Coronary artery (tissue), 2 donors: ENCODE measurements around the gene LMBR1.
A peak's percentile ranks its signal among the peaks of the same experiment; 100 is the strongest.

Experiments
- DNase-seq: peaks from one replicate; pipeline ENCODE4 v3.0.0-alpha.2; 2017; ENCODE audit warnings: low spot score
- H3K27ac ChIP-seq, 2 donors: fragments of 200-600 bp; sonication (generic); one replicate each; pipeline ENCODE4 v1.5.1; 2016 to 2019
- H3K4me3 ChIP-seq: fragments of 200-600 bp; sonication (generic); 2 replicates; pipeline ENCODE4 v1.5.1; 2016; ENCODE audit warnings: mild to moderate bottlenecking, moderate library complexity
- CTCF ChIP-seq: fragments of 200-600 bp; sonication (generic); IDR thresholded peaks from one replicate; pipeline ENCODE4 v1.5.1; 2019; ENCODE audit warnings: antibody characterized with exemption

The LMBR1 gene

GRCh38 chr7:156829669-156830336 is 63.2 kb downstream of the LMBR1 start:
- DNase-seq, result no peak
- no peak overlapping the region for H3K27ac ChIP-seq
- TF ChIP-seq CTCF, result no peak
- no peak overlapping the region for H3K4me3 ChIP-seq

- Histone ChIP-seq H3K4me3 (no peak overlapping the region), H3K27ac (no peak overlapping the region)
- DNase-seq, result no peak
- peak; percentile 13 for TF ChIP-seq CTCF
These were observed 65.3 kb downstream of the LMBR1 start for GRCh38 chr7:156827587-156828203.

- H3K4me3 ChIP-seq, result no peak overlapping the region
- DNase-seq, result no peak
- no peak for TF ChIP-seq CTCF
- H3K27ac ChIP-seq, result no peak overlapping the region
These were observed 69.5 kb downstream of the LMBR1 start for GRCh38 chr7:156823435-156823834.

- no peak for DNase-seq
- no peak for TF ChIP-seq CTCF
These were observed 72.4 kb downstream of the LMBR1 start for GRCh38 chr7:156820445-156821063.

GRCh38 chr7:156819733-156820295 is 73.2 kb downstream of the LMBR1 start:
- H3K4me3 ChIP-seq, result no peak overlapping the region
- no peak for DNase-seq
- no peak for TF ChIP-seq CTCF
- no peak overlapping the region for H3K27ac ChIP-seq

More at GRCh38 chr7:156820445-156821063, 72.4 kb downstream of the LMBR1 start:
- no peak overlapping the region for H3K27ac ChIP-seq
- H3K4me3 ChIP-seq, result no peak overlapping the region

- no peak for TF ChIP-seq CTCF
- DNase-seq, result no peak
- Histone ChIP-seq H3K4me3 (no peak overlapping the region), H3K27ac (no peak overlapping the region)
These were observed 74.8 kb downstream of the LMBR1 start for GRCh38 chr7:156818133-156818532.
